Lower leg skin (tissue), 3 donors: ENCODE measurements around the gene PDGFD.

ENCODE experiments used
- POLR2A ChIP-seq, 2 donors: fragments of 450-650 bp; IDR thresholded peaks; one replicate each; pipeline ENCODE4 v1.6.1; 2016 to 2017; ENCODE audit warnings: antibody characterized with exemption in 2 of 2, mild to moderate bottlenecking in 1 of 2, moderate library complexity in 1 of 2
- TF ChIP-seq, protein P1 (sequence below), 3 donors: fragments of 450-650 bp; IDR thresholded peaks; one replicate each; pipeline ENCODE4 v1.5.1; 2016; ENCODE audit warnings: antibody characterized with exemption in 3 of 3, mild to moderate bottlenecking in 3 of 3, moderate library complexity in 2 of 3

DNA sequence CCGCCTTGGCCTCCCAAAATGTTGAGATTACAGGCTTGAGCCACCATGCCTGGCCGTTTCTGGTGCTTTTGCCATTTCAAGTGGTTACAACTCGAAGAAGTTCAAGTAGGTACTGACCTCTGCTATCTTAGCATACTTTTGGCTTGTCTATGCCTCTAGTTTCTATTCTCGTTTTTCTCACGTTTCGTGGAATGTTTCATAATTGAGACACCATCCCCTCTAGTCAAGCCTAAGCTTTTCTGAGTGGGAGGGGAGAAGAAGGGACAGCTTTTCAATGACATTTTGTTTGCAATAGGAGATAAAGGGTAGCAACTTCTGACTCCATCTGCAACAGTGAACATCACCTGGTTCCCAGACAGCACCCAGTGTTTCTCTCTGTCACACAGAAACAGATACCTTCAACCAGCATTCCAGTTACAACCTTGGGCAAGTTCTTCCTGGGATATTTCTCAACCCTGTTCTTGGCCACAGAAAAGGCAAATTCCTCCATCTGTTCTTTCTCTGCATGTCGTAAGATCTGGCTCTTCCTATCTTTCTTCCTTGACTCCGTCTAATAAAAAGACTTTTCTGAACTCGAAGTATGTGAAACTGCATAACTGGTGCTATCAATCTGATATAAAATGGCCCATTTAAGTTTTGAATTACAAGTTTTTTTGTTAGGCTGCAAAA, 102.0 kb downstream of the PDGFD start:
- TF ChIP-seq, protein P1, sequence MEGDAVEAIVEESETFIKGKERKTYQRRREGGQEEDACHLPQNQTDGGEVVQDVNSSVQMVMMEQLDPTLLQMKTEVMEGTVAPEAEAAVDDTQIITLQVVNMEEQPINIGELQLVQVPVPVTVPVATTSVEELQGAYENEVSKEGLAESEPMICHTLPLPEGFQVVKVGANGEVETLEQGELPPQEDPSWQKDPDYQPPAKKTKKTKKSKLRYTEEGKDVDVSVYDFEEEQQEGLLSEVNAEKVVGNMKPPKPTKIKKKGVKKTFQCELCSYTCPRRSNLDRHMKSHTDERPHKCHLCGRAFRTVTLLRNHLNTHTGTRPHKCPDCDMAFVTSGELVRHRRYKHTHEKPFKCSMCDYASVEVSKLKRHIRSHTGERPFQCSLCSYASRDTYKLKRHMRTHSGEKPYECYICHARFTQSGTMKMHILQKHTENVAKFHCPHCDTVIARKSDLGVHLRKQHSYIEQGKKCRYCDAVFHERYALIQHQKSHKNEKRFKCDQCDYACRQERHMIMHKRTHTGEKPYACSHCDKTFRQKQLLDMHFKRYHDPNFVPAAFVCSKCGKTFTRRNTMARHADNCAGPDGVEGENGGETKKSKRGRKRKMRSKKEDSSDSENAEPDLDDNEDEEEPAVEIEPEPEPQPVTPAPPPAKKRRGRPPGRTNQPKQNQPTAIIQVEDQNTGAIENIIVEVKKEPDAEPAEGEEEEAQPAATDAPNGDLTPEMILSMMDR (IDR thresholded peaks at IDR 0.05): no peak
- TF ChIP-seq POLR2A (IDR thresholded peaks at IDR 0.05): no peak
